Mesothelial cell of epicardium (in vitro differentiated cells): ENCODE results near the gene GOLPH3. TPM values are rescaled to one million over a fixed set of nuclear protein-coding genes. Genes with fewer than 3 reads are reported as not detected.
A peak's percentile ranks its signal among the peaks of the same experiment; 100 is the strongest.
"Not testable (repeated sequence)": the region's sequence is repeated elsewhere in the genome, so short reads cannot be mapped to it uniquely, and the experiment has no call there.

Experiments used
- DNase-seq, 2 experiments: peaks; one replicate each; pipeline ENCODE4 v3.0.0; 2021; ENCODE audit warnings: low spot score in 2 of 2; ENCODE audit not compliant: unreplicated experiment in 2 of 2
- H3K27ac Mint-ChIP-seq: 2 replicates; pipeline ENCODE4 v1.8.0; 2021; ENCODE audit warnings: mixed read lengths
- H3K27me3 Mint-ChIP-seq: 2 replicates; pipeline ENCODE4 v1.8.0; 2021; ENCODE audit warnings: low read depth, mixed read lengths
- H3K36me3 Mint-ChIP-seq: 2 replicates; pipeline ENCODE4 v1.8.0; 2021; ENCODE audit warnings: mixed read lengths
- H3K4me1 Mint-ChIP-seq: 2 replicates; pipeline ENCODE4 v1.8.0; 2021; ENCODE audit warnings: mixed read lengths
- H3K4me3 Mint-ChIP-seq: 2 replicates; pipeline ENCODE4 v1.8.0; 2021; ENCODE audit warnings: mild to moderate bottlenecking, moderate library complexity, mixed read lengths
- H3K9me3 Mint-ChIP-seq: 2 replicates; pipeline ENCODE4 v1.8.0; 2021; ENCODE audit warnings: mixed read lengths
- CTCF ChIP-seq: fragments of 200-600 bp; sonication (generic); IDR thresholded peaks from one replicate; pipeline ENCODE4 v1.5.0; 2021; ENCODE audit warnings: antibody characterized with exemption; ENCODE audit not compliant: unreplicated experiment
- total RNA-seq: library from RNA; stranded (reverse); gene quantifications from 3 replicates; pipeline ENCODE4 v1.2.1, GENCODE V29; 2021

The GOLPH3 gene
- total RNA-seq, 1 donor from 2014 or later = 73.7 TPM

- peak overlapping the region; percentile 99 for H3K27ac Mint-ChIP-seq
- no peaks in the 10 kb centered on the region for H3K27me3 Mint-ChIP-seq
- peak; percentile 31 to 52 for DNase-seq
- no peaks in the 10 kb centered on the region for H3K9me3 Mint-ChIP-seq
- H3K36me3 Mint-ChIP-seq = peaks cover 9% of the 10 kb centered on the region
- no peak for TF ChIP-seq CTCF
- peak overlapping the region; percentile 99 for H3K4me3 Mint-ChIP-seq
- peaks cover 32% of the 10 kb centered on the region for H3K4me1 Mint-ChIP-seq
Observed at GRCh38 chr5:32173267-32174010, 680 bp downstream of the GOLPH3 start.

- H3K4me1 Mint-ChIP-seq = peaks cover 34% of the 10 kb centered on the region
- DNase-seq = no peak
- peak overlapping the region; percentile 99 for H3K27ac Mint-ChIP-seq
Observed at GRCh38 chr5:32172923-32173266, 1.2 kb downstream of the GOLPH3 start.

GRCh38 chr5:32172186-32172911 is 1.8 kb downstream of the GOLPH3 start:
- peak overlapping the region; percentile 99 for H3K4me3 Mint-ChIP-seq
- not testable (repeated sequence) for H3K9me3 Mint-ChIP-seq, DNase-seq, H3K27me3 Mint-ChIP-seq
- peak overlapping the region; percentile 99 for H3K27ac Mint-ChIP-seq
- H3K36me3 Mint-ChIP-seq = peaks cover 16% of the 10 kb centered on the region
- H3K4me1 Mint-ChIP-seq = peaks cover 34% of the 10 kb centered on the region

More at GRCh38 chr5:32172923-32173266, 1.2 kb downstream of the GOLPH3 start:
- no peak for TF ChIP-seq CTCF
- no peaks in the 10 kb centered on the region for H3K27me3 Mint-ChIP-seq
- peaks cover 14% of the 10 kb centered on the region for H3K36me3 Mint-ChIP-seq
- H3K4me3 Mint-ChIP-seq = peak overlapping the region; percentile 99
- H3K9me3 Mint-ChIP-seq = no peaks in the 10 kb centered on the region

- no peaks in the 10 kb centered on the region for H3K27me3 Mint-ChIP-seq
- DNase-seq = no peak
- peak overlapping the region; percentile 47 for H3K27ac Mint-ChIP-seq
- H3K4me1 Mint-ChIP-seq = peaks cover 35% of the 10 kb centered on the region
- H3K36me3 Mint-ChIP-seq = peaks cover 17% of the 10 kb centered on the region
- H3K9me3 Mint-ChIP-seq = no peaks in the 10 kb centered on the region
- TF ChIP-seq CTCF = no peak
- H3K4me3 Mint-ChIP-seq = peak overlapping the region; percentile 45
Observed at GRCh38 chr5:32170303-32171151, 3.6 kb downstream of the GOLPH3 start.

GRCh38 chr5:32168460-32169033 is 5.6 kb downstream of the GOLPH3 start:
- H3K27ac Mint-ChIP-seq = peak overlapping the region; percentile 5
- peaks cover 35% of the 10 kb centered on the region for H3K4me1 Mint-ChIP-seq
- H3K36me3 Mint-ChIP-seq = peaks cover 19% of the 10 kb centered on the region
- H3K27me3 Mint-ChIP-seq = no peaks in the 10 kb centered on the region
- TF ChIP-seq CTCF = no peak
- H3K4me3 Mint-ChIP-seq = no peak overlapping the region
- no peaks in the 10 kb centered on the region for H3K9me3 Mint-ChIP-seq
- DNase-seq = no peak
